HG03432 (cell line): ENCODE data around the gene RHBDF2.
"Not testable (repeated sequence)": the region's sequence is repeated elsewhere in the genome, so short reads cannot be mapped to it uniquely, and the experiment has no call there.

Source experiments
- ATAC-seq: cut with Tn5 transposase; IDR thresholded peaks from one replicate; pipeline ENCODE4 v1.9.1; 2021; ENCODE audit warnings: mild to moderate bottlenecking, moderate library complexity; ENCODE audit not compliant: unreplicated experiment

The RHBDF2 gene

DNA sequence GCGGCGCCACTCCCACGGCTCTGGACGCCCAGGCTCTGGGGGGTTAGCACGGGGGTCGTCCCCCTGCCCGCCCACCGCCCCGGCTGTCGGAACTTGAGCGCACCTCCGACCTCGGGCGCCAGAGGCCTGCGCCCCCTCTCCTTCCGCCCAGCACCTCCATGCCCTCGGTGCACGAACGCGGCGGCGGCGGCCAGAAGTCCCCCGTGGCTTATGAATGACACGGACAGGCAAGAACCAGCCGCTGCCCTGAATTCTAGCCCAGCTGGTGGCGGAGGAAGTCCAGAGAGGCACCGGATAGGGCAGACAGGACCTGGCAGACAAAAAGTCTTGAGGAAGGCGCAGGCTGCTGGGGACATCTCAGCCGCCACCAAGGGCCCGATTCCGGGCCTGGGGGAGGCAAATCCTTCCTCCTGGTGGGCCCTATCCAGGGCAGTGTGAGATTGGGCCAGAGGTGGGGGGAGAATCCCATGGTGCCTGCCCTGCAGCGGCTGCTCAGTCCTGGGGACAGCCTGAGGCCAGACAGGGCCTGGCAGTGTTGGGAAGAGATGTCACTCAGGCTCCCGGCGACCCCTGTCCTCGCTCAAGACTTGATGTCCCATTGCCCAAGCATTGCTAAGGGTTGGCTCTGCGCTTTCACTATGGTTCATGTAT is 37.2 kb upstream of the RHBDF2 start:
- ATAC-seq, result no peak

DNA sequence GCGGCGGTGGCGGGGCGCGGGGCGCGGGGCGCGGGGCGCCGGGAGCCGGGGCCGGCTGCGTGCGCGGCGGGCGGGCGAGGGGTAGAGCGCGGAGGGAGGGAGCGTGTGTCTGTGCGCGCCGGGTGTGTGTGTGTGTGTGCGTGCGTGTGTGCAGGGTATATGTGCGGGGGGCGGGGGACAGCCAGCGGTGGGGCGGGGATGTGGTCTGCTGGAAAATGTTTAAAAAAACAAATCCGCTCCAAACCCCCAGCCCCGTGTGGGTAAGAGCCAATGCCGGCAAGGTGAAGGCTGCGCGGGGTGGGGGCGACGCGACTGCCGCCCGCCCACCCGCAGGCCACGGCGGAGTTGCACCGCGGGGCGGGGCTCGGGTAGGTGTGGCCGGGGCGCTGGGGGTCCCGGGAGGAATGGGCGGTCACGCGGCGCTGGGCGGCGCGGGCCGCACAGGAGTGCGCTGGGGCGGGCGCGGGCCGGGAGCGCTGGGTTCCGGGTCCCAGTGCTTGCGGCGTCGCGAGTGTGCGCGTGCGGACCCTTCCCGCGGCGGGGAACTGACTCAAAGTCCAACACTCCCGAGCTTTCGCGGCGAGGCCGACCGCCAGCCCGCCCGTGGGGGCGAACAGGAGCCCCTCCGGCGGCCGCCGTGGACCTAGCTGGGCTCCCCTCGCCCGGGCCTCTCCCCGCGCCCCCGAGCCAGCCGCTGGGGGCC is 36.5 kb upstream of the RHBDF2 start, which contains the start of gene CYGB:
TSS of gene CYGB (minus strand) at position 132 of the 703 bp plus-strand sequence. CDS start 167 bp downstream, outside the sequence.
- ATAC-seq, result no peak

DNA sequence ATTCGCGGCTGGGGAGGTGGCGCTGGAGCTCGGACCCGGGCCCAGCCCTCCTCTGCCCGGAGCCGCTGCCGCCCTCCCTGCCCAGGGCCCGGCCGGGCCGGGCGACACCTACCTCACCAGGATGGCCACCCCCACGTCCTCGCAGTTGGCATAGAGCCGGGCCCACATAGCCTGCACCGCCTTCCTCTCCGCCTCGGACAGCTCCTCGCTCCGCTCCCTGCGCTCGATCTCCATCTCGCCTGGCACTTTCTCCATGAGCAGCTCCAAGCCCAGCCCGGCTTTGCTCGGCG is 36.0 kb upstream of the RHBDF2 start:
- no peak for ATAC-seq

- ATAC-seq, result no peak
Observed at GRCh38 chr17:76536511-76537287, 35.5 kb upstream of the RHBDF2 start.

- no peak for ATAC-seq
Observed at GRCh38 chr17:76535788-76536510, 34.7 kb upstream of the RHBDF2 start.

GRCh38 chr17:76534831-76535732 is 33.9 kb upstream of the RHBDF2 start:
- no peak for ATAC-seq

- ATAC-seq, result not testable (repeated sequence)
Observed at GRCh38 chr17:76533640-76534359, 32.6 kb upstream of the RHBDF2 start.

- ATAC-seq, result no peak
Observed at GRCh38 chr17:76532072-76532651, 30.9 kb upstream of the RHBDF2 start.

DNA sequence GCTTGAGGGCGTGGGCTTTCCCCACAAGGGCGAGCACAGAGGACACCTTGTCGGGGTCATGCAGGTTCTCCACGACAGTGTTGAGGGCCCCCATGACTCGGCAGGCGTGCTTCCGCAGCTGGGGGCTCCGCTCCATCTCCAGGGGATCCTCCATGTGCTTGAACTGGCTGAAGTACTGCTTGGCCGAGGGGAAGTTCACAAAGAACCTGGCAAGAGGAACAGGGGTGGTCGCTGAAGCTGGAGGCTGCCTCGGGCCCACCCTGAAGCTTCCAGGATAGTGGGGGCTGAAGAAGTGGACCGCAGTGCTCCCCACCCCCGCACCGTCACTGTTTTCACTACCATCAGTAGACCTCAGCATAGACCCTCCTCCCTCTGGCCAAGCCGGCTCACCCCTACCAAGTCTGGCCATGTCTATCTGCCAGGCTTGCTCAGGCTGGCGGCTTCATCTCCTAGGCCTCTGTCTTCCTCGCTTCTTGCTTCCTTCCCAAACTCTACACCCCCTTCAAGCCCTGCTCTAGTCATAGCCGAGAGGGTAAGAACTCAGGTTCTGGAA is 30.3 kb upstream of the RHBDF2 start:
- ATAC-seq, result no peak

DNA sequence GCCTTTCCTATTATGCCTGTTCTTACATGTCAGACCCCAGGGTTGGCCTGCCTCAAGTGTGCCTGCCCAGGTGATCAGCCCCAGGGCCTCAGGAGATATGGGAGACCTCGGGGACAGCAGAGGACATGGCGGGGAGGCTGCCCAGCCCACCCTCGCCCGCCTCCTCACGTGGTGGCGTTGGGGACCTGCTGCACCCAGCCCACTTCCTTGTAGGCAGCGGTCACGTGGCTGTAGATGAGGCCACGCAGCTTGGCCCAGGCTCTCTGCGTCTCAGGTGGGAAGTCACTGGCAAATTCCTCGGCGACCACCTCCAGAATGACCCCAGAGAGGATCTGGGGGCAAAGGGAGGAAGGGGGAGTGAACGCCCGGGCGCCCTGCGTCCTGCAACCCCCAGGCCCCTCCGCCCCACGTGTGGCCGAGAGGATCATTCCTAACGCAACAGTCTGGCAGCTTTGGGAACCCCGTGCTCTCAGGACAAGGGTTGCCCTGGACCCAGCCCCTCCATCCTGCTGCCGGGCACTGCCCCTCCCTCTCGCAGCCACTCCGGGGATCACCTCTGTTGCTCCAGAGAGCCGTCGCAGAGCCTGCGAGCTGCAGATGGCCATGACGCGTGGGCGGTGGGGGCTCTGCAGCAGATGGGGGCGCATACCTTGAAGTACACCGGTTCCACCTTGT is 29.7 kb upstream of the RHBDF2 start:
- ATAC-seq, result no peak

DNA sequence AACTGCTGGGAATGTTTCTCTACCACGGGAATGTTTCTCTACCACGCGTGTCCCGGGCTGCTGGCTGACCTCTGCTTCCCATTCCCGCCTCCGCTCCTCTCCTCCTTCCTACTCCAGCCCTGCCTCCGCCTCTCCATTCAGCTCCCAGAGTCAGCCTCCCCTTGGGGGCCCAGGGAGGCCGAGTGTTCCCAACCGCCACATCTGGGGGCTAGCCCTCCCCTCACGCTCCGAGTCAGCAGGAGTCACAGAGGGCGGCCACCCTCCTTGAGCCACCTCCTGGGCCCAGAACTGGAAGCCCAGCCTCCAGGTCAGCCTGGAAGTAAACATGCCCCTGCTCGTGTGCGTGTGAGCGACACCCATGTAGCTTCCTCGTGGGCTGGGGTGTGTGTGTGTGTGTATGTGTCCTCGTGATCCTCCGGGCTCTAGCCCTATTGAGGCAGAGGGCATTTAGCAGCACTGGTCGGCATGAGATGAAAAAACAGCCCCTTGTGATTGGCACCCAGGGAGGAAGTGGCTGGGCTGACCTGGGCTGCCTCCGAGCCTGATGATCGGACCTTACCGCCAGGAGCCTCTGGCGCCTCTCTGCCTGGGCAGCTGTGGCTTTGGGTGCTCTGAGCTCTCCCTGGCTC is 29.0 kb upstream of the RHBDF2 start:
- no peak for ATAC-seq

DNA sequence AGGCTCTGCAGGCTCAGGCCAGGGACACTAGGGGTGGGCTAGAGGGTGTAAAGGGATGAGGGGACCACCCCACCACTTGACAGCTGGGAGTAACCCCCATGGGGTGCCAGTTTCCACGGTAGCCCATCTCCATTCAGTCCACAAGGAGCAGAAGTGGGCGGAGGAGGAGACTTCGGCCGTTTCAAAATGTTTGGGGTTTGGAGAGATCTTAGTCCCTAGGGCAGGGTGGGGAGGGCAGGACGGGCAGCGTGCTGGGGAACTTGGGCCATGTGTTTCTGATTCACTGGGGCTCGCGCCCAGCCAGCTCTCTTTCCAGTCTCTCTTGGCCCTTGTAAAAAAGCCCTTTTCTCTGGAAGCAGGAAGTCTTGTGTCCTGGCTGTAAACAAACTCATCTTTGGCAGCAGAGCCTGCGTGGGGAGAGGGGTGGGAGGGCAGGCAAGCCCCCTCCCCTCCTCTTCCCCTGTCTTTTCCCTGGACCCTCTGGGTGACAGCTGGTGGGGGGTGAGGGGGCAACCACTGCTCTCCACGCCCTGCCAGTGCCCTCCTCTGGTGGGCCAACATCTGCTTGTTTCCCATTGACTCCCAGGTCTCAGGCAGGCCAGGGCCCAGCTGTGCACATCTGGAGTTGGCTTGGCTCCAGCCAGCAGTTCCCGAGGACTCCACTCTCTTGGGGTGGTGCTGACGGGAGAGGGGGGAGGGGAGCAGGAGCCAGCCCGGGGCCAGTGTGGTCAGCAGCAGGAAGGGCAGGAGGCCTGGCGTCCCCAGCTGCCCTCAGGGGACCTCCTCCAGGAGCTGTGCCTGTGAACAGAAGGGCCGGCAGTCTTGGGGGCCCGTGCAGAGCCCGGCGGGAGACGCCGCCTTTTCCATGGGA is 28.2 kb upstream of the RHBDF2 start:
- ATAC-seq, result no peak

DNA sequence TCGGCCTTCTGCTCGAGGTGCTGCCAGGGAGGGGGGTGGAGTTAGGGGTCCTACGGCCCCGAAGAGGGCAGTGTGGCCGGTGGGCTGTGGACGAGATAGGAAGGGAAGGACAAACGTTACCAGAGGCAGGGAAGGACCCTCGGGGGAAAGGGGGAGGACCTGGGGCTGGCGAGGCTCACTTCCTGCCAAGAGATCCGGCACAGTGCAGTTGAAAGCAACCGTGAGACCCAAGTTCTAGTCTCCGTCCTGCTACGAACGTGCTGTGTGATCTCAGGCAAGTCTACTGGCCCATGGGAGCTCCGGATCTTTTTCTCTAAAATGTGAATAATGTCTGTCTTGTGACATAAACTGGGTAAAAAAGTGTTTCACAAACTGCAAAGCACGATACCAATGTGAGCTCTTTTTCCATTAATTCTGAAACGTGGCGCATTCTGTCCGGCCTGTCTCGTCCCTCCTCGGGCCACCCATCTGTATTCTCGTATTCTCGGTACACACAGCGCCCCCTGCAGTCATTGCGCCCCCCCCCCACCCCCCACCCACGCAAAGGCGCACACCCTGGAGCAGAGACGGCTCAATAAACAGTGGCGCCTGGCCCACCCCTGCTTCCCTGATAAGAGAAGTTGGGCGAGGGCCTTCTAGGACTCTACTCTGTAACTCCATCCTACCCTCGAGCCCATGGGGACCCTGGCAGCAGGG is 27.5 kb upstream of the RHBDF2 start:
- ATAC-seq, result no peak

GRCh38 chr17:76528156-76528527 is 26.9 kb upstream of the RHBDF2 start:
- peak; percentile 46 for ATAC-seq

DNA sequence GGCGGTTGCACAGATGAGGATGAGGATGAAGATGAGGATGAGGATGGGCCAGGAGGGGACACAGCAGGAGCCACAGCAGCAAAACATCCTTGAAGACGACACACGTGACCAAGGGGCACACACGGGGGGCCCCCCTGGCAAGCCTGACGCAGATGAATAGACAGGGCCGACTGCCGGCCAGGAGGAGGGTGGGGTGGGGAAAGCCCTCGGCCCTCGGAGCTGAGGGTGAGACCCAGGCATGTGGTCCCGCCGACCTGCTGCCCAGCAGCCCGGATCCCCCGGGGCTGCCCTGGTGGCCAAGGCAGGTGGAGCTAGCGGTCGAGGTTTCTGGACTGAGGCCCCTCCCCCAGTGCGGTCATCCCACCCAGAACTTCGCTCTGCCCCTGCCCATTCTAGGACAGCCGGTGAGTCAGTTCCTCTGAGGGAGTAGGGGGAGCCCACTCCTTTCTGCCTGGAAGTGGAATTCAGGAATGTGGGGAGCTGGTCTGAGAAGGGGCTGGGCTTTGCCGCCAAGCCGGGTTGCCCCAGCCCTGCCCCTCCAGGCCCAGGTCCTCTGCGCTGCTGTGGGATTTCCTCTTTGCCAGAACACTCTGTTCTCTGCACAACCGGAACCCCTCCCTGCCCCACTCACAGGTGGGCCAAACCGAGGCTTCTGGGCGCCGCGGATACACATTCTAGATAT is 26.3 kb upstream of the RHBDF2 start:
- ATAC-seq, result peak; percentile 51

DNA sequence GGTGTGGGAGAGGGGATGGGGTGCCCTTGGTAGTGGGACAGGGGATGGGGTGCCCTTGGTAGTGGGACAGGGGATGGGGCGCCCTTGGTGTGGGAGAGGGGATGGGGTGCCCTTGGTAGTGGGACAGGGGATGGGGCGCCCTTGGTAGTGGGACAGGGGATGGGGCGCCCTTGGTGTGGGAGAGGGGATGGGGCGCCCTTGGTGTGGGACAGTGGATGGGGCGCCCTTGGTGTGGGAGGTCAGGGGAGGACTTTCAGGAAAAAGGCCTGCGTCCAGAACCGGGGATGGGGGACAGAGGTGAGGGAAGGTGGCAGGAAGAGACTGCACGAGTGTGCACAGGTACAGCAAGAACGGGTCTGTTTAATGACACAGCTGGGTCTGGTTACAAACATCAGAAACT is 25.8 kb upstream of the RHBDF2 start:
- ATAC-seq, result not testable (repeated sequence)
